Measurements from ENCODE around the gene NR0B2. TPM values are rescaled to one million over a fixed set of nuclear protein-coding genes. Genes with fewer than 3 reads are reported as not detected.

NR0B2 gene
- total RNA-seq, 2 donors from 2014 or later, result 0.64 to 1.8 TPM

DNA sequence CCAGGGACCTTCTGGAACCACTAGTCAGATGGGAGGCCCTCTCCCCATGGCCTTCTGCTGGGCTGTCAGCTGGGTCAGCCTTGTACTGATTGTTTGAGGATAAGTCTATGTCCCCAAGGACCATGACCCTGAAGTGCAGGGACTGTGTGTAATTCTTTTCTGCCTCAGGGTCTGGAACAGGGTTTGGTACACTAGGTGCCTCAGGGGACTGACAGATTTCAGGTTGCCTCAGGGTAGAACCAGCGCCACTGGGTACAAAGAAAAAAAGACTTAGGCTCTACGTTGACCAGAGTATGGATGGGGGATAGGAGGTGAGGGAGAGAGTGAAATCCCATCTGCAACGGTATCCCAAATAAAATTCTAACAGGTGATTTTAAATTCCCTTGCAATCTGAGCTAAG lies 43.5 kb upstream of the NR0B2 start:
- no peaks in the 10 kb centered on the region for H3K36me3 ChIP-seq
- H3K27me3 ChIP-seq, result peaks cover 7% of the 10 kb centered on the region
- TF ChIP-seq, protein P1, sequence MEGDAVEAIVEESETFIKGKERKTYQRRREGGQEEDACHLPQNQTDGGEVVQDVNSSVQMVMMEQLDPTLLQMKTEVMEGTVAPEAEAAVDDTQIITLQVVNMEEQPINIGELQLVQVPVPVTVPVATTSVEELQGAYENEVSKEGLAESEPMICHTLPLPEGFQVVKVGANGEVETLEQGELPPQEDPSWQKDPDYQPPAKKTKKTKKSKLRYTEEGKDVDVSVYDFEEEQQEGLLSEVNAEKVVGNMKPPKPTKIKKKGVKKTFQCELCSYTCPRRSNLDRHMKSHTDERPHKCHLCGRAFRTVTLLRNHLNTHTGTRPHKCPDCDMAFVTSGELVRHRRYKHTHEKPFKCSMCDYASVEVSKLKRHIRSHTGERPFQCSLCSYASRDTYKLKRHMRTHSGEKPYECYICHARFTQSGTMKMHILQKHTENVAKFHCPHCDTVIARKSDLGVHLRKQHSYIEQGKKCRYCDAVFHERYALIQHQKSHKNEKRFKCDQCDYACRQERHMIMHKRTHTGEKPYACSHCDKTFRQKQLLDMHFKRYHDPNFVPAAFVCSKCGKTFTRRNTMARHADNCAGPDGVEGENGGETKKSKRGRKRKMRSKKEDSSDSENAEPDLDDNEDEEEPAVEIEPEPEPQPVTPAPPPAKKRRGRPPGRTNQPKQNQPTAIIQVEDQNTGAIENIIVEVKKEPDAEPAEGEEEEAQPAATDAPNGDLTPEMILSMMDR (IDR thresholded peaks at IDR 0.05), result no peak
- intact Hi-C loops (cut with DNase I), result no loop called here
- DNase-seq, result no peak
- H3K9me3 ChIP-seq, result no peaks in the 10 kb centered on the region
- no peak overlapping the region for H3K4me3 ChIP-seq
- H3K9ac ChIP-seq (ENCODE audit: low read depth in 2 of 2, low read length in 2 of 2), result no peak overlapping the region
- H3K4me1 ChIP-seq, result peaks cover 6% of the 10 kb centered on the region
- no peak overlapping the region for H3K27ac ChIP-seq

DNA sequence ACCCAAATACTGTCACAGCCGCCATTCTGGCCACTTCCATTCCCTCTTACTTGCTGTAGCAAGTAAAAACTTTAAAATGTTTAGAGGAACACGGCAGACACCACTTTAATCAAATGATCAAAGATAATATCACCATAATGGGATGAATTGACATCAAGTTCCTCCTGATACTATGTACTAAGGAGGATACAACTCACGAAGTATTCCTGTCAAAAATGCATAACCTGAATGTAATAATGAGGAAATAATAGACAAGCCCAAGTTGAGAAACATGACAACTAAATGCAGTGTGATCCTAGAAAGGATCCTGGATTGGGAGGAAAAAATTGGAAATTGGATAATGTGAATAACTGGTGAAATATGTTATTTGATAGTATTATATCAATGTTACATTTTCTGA lies 42.5 kb upstream of the NR0B2 start:
- TF ChIP-seq, protein P1 (IDR thresholded peaks at IDR 0.05), result no peak
- H3K9ac ChIP-seq (ENCODE audit: low read depth in 2 of 2, low read length in 2 of 2), result no peak overlapping the region
- H3K4me1 ChIP-seq, result peaks cover 6% of the 10 kb centered on the region
- no peak overlapping the region for H3K4me3 ChIP-seq
- no peak overlapping the region for H3K27ac ChIP-seq
- H3K36me3 ChIP-seq, result no peaks in the 10 kb centered on the region
- intact Hi-C loops (cut with DNase I), result no loop called here
- no peak for DNase-seq
- H3K27me3 ChIP-seq, result peaks cover 7% of the 10 kb centered on the region
- H3K9me3 ChIP-seq, result no peaks in the 10 kb centered on the region

DNA sequence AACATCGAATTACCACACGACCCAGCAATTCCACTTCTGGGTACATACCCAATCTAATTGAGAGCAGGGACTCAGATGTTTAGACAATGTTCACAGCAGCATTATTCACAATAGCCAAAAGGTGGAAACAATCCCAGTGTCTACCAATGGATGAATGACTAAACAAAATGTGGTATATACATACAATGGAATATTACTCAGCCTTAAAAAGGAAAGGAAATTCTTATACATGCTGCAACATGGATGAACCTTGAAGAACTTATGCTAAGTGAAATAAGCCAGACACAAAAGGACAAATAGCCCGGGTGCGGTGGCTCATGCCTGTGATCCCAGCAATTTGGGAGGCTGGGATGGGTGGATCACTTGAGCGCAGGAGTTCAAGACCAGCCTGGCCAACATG lies 39.6 kb upstream of the NR0B2 start:
- TF ChIP-seq, protein P1 (IDR thresholded peaks at IDR 0.05), result no peak
- Histone ChIP-seq H3K4me1 (no peaks in the 10 kb centered on the region), H3K4me3 (no peak overlapping the region), H3K9ac (ENCODE audit: low read depth in 2 of 2, low read length in 2 of 2) (no peak overlapping the region), H3K27ac (no peak overlapping the region), H3K9me3 (no peaks in the 10 kb centered on the region), H3K36me3 (no peaks in the 10 kb centered on the region), H3K27me3 (no peaks in the 10 kb centered on the region)
- DNase-seq, result no peak
- intact Hi-C loops (cut with DNase I), result no loop called here

DNA sequence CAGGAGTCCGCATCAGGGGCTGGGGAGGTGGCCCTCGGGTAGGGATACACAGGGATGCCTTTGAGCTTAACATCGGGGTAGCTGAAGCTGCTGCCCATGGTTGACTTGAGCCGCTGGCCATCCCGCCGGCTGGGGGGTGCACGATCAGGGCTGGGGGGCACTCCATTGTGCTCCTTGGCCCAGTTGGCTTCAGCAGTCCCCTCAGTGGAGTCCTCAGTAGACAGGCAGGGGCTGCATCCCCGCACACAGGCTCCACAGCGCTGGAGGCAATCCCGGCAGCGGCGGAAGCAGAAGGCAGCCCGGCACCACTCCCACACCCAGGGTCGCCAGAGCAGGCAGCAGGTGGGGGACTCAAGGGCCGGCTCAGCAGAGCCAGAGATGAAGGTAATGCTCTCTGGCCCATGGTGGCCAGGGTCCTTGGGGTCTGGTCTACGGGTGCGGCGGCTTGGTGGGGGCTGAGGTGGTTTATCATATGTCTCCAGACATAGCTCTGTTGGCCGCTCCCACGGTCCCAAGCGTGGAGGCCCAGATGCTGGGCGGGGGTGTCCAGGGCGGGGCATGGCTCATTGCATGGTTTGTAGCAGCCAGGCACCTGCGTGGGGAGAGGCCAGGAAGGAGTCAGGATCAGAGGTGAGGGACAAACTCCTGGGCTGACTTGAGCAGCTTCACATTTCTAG lies 38.2 kb upstream of the NR0B2 start:
- intact Hi-C loops (cut with DNase I), result no loop called here
- TF ChIP-seq, protein P1 (IDR thresholded peaks at IDR 0.05), result no peak
- no peaks in the 10 kb centered on the region for H3K9me3 ChIP-seq
- H3K27me3 ChIP-seq, result no peaks in the 10 kb centered on the region
- no peak for DNase-seq
- no peak overlapping the region for H3K27ac ChIP-seq
- H3K9ac ChIP-seq (ENCODE audit: low read depth in 2 of 2, low read length in 2 of 2), result no peak overlapping the region
- H3K36me3 ChIP-seq, result no peaks in the 10 kb centered on the region
- no peak overlapping the region for H3K4me3 ChIP-seq
- no peaks in the 10 kb centered on the region for H3K4me1 ChIP-seq

DNA sequence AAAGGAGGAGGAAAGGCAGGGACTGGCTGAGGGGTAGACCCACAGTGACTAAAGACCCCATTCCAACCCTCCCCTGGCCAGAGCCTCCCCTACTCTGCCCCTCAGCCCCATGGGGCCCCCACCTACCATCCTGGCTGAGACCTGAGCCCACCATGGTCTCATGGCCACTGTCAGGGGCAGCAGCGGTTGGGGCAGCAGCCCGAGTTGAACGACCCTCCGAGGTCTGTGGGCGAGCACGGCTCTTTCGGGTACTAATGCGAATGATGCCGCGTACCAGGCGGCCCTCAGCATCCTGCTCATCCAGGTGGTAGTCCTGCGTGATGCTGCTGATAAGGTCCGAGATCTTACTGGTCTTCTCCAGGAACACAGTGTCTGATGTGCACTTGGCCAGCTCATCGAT lies 37.4 kb upstream of the NR0B2 start:
- H3K4me1 ChIP-seq, result no peaks in the 10 kb centered on the region
- H3K4me3 ChIP-seq, result no peak overlapping the region
- no peak overlapping the region for H3K27ac ChIP-seq
- H3K36me3 ChIP-seq, result no peaks in the 10 kb centered on the region
- DNase-seq, result no peak
- intact Hi-C loops (cut with DNase I), result no loop called here
- H3K9me3 ChIP-seq, result no peaks in the 10 kb centered on the region
- H3K9ac ChIP-seq (ENCODE audit: low read depth in 2 of 2, low read length in 2 of 2), result no peak overlapping the region
- TF ChIP-seq, protein P1 (IDR thresholded peaks at IDR 0.05), result no peak
- H3K27me3 ChIP-seq, result no peaks in the 10 kb centered on the region
